C4-2B (cell line): Measurements from ENCODE around the gene SGSM1.

Experiments used
- H3K27ac ChIP-seq: fragments of 450-650 bp; 2 replicates; pipeline ENCODE4 v1.5.1; 2017
- CTCF ChIP-seq: fragments of 450-650 bp; conservative IDR thresholded peaks from 2 replicates; pipeline ENCODE4 v1.5.1; 2017; ENCODE audit warnings: mild to moderate bottlenecking
- ZFX ChIP-seq: fragments of 450-650 bp; IDR thresholded peaks from 2 replicates; pipeline ENCODE4 v1.6.1; 2017

SGSM1 gene

GRCh38 chr22:24810043-24810749, 4.2 kb downstream of the SGSM1 start:
- no peak overlapping the region for H3K27ac ChIP-seq
- no peak for TF ChIP-seq CTCF

- TF ChIP-seq ZFX (no peak), CTCF (no peak)
- no peak overlapping the region for H3K27ac ChIP-seq
Observed at GRCh38 chr22:24812950-24813775, 7.2 kb downstream of the SGSM1 start.

- no peak for TF ChIP-seq ZFX
- no peak for TF ChIP-seq CTCF
- H3K27ac ChIP-seq, result no peak overlapping the region
Observed at GRCh38 chr22:24813861-24814770, 8.1 kb downstream of the SGSM1 start.

GRCh38 chr22:24816806-24817205, 10.8 kb downstream of the SGSM1 start:
- TF ChIP-seq ZFX, result no peak
- no peak for TF ChIP-seq CTCF
- H3K27ac ChIP-seq, result no peak overlapping the region

- H3K27ac ChIP-seq, result no peak overlapping the region
- no peak for TF ChIP-seq CTCF
- no peak for TF ChIP-seq ZFX
Observed at GRCh38 chr22:24819487-24819886, 13.5 kb downstream of the SGSM1 start.

GRCh38 chr22:24819911-24820461, 14.0 kb downstream of the SGSM1 start:
- TF ChIP-seq CTCF, result no peak
- TF ChIP-seq ZFX, result no peak

More at GRCh38 chr22:24819911-24820461, 14.0 kb downstream of the SGSM1 start:
- no peak overlapping the region for H3K27ac ChIP-seq
